Astrocyte of the cerebellum (primary cell): Measurements from ENCODE around the gene NCEH1.

Source experiments
- DNase-seq: peaks from one replicate; pipeline ENCODE4 v3.0.0-alpha.2; 2011; ENCODE audit warnings: low read depth
- H3K4me3 ChIP-seq: 2 replicates; pipeline ENCODE4 v1.5.1; 2011; ENCODE audit warnings: mild to moderate bottlenecking, low read depth, low read length, moderate library complexity
- in situ Hi-C: cut with HindIII; loops from 2 replicates; pipeline ENCODE4 v1.10.0; 2017; ENCODE audit warnings: low sequenced_read_pairs
- TF ChIP-seq, protein P1 (sequence below): IDR thresholded peaks from 2 replicates; pipeline ENCODE4 v1.5.1; 2012; ENCODE audit warnings: low read length, low read depth, moderate library complexity, mild to moderate bottlenecking; ENCODE audit errors: missing control alignments

Gene NCEH1

DNA sequence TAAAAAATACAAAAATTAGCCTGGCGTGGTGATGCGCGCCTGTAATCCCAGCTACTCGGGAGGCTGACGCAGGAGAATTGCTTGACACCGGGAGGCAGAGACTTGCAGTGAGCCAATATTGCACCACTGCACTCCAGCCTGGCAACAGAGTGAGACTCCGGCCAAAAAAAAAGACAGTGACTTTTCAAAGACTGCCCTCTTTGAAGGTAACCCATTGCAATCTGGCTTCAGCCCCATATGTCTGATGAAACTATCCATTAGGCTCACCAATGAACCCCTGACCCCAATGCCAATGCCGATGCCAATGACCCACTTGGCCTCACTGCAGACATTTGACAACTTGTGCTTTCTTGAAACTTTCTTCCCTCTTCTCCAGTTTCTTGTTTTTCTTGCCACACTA lies 54.3 kb downstream of the NCEH1 start:
- H3K4me3 ChIP-seq: no peak overlapping the region
- TF ChIP-seq, protein P1, sequence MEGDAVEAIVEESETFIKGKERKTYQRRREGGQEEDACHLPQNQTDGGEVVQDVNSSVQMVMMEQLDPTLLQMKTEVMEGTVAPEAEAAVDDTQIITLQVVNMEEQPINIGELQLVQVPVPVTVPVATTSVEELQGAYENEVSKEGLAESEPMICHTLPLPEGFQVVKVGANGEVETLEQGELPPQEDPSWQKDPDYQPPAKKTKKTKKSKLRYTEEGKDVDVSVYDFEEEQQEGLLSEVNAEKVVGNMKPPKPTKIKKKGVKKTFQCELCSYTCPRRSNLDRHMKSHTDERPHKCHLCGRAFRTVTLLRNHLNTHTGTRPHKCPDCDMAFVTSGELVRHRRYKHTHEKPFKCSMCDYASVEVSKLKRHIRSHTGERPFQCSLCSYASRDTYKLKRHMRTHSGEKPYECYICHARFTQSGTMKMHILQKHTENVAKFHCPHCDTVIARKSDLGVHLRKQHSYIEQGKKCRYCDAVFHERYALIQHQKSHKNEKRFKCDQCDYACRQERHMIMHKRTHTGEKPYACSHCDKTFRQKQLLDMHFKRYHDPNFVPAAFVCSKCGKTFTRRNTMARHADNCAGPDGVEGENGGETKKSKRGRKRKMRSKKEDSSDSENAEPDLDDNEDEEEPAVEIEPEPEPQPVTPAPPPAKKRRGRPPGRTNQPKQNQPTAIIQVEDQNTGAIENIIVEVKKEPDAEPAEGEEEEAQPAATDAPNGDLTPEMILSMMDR: no peak
- DNase-seq: no peak
- in situ Hi-C loops: loop anchor here (25.0 kb wide), 1 partner anchor 294 kb away; no protein-coding TSS in a partner anchor

DNA sequence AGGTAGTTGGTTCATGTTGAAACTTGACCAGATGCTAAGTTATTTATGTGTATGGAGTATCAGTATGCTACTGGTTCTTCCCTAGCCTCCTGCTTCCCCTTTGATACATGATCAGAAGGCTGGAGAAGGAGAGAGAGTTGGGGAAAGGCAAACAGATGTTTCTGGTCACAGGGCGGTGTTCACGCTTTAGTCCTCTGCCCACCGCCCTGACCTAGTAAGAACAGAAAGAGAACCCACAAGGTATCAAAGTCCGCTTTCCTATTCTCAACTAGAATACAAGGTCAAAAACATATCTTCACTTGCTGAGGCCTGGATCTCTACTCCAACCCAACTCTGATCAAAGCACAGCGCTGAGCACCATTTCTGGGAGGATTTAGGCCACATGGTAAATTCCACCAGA lies 55.5 kb downstream of the NCEH1 start:
- H3K4me3 ChIP-seq: no peak overlapping the region
- in situ Hi-C loops: loop anchor here (25.0 kb wide), 1 partner anchor 293 kb away; no protein-coding TSS in a partner anchor
- TF ChIP-seq, protein P1: no peak
- DNase-seq: no peak

DNA sequence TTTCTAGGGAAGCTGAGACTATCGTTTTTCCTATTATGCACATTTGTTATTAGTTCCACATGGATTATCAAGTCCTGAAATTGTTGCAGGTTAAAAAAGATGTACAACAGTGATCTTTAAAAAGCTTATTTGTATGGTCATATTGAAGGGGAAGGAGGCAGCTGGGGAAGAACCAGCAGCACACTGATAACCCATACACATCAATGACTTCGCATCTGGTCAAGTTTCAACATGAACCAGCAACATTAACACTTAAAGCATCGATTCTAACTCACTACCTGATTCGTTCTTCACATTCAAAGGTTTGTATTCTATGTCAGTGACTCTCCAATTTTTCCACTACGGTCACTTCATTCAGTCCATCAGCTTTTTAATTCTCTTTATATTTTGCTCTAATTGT lies 56.4 kb downstream of the NCEH1 start:
- no peak overlapping the region for H3K4me3 ChIP-seq
- in situ Hi-C loops: loop anchor here (25.0 kb wide), 1 partner anchor 292 kb away; no protein-coding TSS in a partner anchor
- TF ChIP-seq, protein P1: no peak
- DNase-seq: no peak

DNA sequence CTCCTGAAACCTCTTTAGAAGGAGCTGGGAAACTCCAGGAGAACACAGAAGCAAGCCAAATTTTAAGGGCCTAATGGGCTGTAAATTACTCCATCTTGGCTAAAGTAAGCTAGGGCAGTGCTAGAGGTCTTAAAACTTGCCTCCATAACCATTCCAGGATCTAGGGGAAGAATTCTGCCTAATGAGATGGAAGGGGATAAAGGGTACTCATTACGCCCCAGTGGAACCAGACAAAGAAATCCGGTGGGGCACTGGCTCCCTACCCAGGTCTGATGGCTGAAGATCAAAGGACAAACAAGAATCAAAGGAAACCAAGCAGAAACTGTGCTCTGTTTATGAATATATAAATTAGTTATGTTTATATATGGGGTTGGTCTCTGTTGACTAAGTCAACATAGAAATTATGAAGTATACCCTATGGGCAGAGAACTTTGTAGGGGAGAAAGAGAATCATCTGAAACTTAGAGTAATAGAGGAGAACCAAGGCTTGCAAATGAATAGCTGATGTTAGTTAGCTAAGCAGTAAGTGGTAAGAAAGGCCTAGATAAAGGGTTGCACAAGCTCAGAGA lies 57.8 kb downstream of the NCEH1 start:
- H3K4me3 ChIP-seq: no peak overlapping the region
- in situ Hi-C loops: loop anchor here (25.0 kb wide), 1 partner anchor 291 kb away; no protein-coding TSS in a partner anchor
- TF ChIP-seq, protein P1: no peak
- DNase-seq: peak; percentile 78

DNA sequence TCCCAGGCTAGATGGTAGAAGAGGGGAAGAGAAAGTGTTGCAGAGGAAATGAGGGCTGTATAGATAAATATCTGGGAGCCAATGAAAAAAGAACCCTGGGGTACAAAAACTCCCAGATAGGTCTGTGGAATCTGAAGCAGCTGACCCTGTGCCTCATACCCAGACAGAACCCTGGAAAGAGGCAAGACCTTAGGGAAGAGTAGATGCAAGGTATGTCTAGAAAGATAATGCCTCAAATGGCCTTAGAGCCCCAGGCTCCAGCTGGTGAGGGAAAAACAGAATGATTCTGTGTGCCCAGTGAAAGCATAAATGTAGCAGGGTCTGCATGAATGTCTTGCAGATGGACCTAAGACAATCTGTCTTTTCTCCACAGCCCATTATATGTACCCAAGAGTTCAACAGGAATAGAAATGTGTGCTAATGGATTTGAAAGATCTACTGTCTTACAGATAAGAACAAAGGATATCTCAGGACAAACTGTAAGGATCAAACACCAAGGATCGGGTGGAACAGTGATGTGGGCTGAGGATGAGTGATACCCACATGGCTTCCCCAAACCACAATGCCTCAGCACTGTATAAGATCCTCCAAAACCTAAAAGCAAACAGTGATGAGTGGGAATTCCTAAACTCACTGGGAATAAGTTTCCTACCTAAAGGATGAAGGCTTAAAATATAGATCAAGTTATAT lies 58.8 kb downstream of the NCEH1 start:
- in situ Hi-C loops: loop anchor here (25.0 kb wide), 1 partner anchor 290 kb away; no protein-coding TSS in a partner anchor
- TF ChIP-seq, protein P1: no peak
- H3K4me3 ChIP-seq: no peak overlapping the region
- no peak for DNase-seq

DNA sequence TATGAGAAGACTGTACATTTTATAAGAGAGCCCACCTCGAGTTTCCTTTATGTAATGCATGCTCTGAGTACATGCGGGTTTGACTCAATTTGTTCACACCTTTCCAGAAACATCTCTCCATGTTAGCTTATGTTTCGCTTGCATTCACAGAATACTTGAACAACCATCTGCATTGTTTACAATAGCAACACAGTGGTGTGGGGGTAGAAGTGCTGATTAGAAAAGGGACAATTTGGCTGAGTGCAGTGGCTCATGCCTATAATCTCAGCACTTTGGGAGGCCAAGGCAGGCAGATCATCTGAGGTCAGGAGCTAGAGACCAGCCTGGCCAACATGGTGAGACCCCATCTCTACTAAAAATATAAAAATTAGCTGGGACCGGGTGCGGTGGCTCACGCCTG lies 60.9 kb downstream of the NCEH1 start:
- no peak overlapping the region for H3K4me3 ChIP-seq
- TF ChIP-seq, protein P1: no peak
- in situ Hi-C loops: loop anchor here (25.0 kb wide), 1 partner anchor 288 kb away; no protein-coding TSS in a partner anchor
- no peak for DNase-seq
